Psoas muscle (tissue), 8 donors: ENCODE measurements around the gene NFKB1. TPM values are rescaled to one million over a fixed set of nuclear protein-coding genes. Genes with fewer than 3 reads are reported as not detected.

Source experiments
- ATAC-seq, 4 donors: fragments of 200-7000 bp; cut with Tn5 transposase; one replicate each; pipeline ENCODE4 v1.9.1; 2020; ENCODE audit warnings: moderate library complexity in 3 of 4, mild to moderate bottlenecking in 2 of 4
- DNase-seq, 2 donors: peaks; one replicate each; pipeline ENCODE4 v3.0.0-alpha.2; 2020
- H3K27ac ChIP-seq: fragments of 200-600 bp; one replicate; pipeline ENCODE4 v1.8.0; 2022
- H3K27me3 ChIP-seq, 3 donors: fragments of 200-600 bp in 1 of 3; one replicate each; pipeline versions ENCODE4 v1.6.1 to v1.8.0; 2013 to 2022; ENCODE audit warnings: low read length in 2 of 3, mild to moderate bottlenecking in 2 of 3, moderate library complexity in 1 of 3; ENCODE audit not compliant: insufficient read depth in 3 of 3
- H3K36me3 ChIP-seq, 2 donors: fragments of 200-600 bp in 1 of 2; one replicate each; pipeline versions ENCODE4 v1.6.1 to v1.8.0; 2013 to 2022; ENCODE audit warnings: low read depth in 1 of 2, mild to moderate bottlenecking in 1 of 2, moderate library complexity in 1 of 2; ENCODE audit not compliant: insufficient read depth in 1 of 2
- H3K4me1 ChIP-seq: fragments of 200-600 bp; one replicate; pipeline ENCODE4 v1.8.0; 2022
- H3K4me3 ChIP-seq: fragments of 200-600 bp; one replicate; pipeline ENCODE4 v1.8.0; 2022; ENCODE audit warnings: mild to moderate bottlenecking
- H3K9me3 ChIP-seq: fragments of 200-600 bp; one replicate; pipeline ENCODE4 v1.8.0; 2022
- CTCF ChIP-seq: fragments of 200-600 bp; IDR thresholded peaks from one replicate; pipeline ENCODE4 v1.8.0; 2022; ENCODE audit warnings: antibody characterized with exemption
- WGBS, 3 donors: extraction: QIAGEN DNeasy Blood & Tissue Kit; methylation state at CpG; one replicate each; pipeline versions ENCODE4 v1.1.6 to v1.1.7; 2013; 5-methylcytosine and 5-hydroxymethylcytosine counted together
- intact Hi-C, 2 donors: fragments of 100-400 bp; cut with DNase I; formaldehyde crosslinking; loops; one replicate each; pipeline versions ENCODE4 v1.11.0 to v1.14.2; 2022
- polyA plus RNA-seq, 3 donors: library from polyadenylated mRNA; stranded (reverse); fragments of 200-250 nt; gene quantifications; one replicate each; pipeline ENCODE4 v1.2.3, GENCODE V29; 2013
- total RNA-seq, 4 donors: library from RNA; stranded (reverse); fragmentation: NEBNext Ultra II Directional in 2 of 4; extraction: Animal tissue kit (Norgen Biotek cat#: 25700) in 2 of 4; gene quantifications; one replicate each; pipeline versions ENCODE4 v1.2.1 to v1.2.4, GENCODE V29; 2021 to 2023
- donor health status: healthy with polysubstance abuse.
- donor health status: DM: no; HTN: no; CAD: no; lungs with moderate emphysema.
- donor health status: Bipolar disorder and iron deficiency.
- donor health status: healthy.
- donor health status: DM: yes; HTN: yes; CAD: no.
- donor health status: DM: no; HTN: no; CAD: no.
- donor health status: DM: no; HTN: no; CAD: no.
- donor health status: DM: yes; HTN: yes; CAD: no.

Gene NFKB1
- total and polyA plus RNA-seq, 7 donors, result 11.7 to 47.5 (median 20.1) TPM

GRCh38 chr4:102554482-102554881, 53.3 kb downstream of the NFKB1 start:
- WGBS, 3 donors, result 33 to 51% (median 36%) methylated on average over 5 of the region's 5 CpGs
- intact Hi-C loops, result loop anchor here in 1 of 2 donors (1.0 to 10.0 kb wide), 3 partner anchors 37 to 1210 kb away; partner anchors contain the start of genes NFKB1 and PPP3CA
- H3K27ac ChIP-seq, result peak overlapping the region; percentile 72
- H3K9me3 ChIP-seq, result no peaks in the 10 kb centered on the region
- no peak for TF ChIP-seq CTCF
- DNase-seq (peak; percentile 78 to 87), ATAC-seq (peak; percentile 99 to 100 (median 100))
- peaks cover 38% of the 10 kb centered on the region for H3K4me1 ChIP-seq
- no peaks in the 10 kb centered on the region for H3K36me3 ChIP-seq
- no peaks in the 10 kb centered on the region for H3K27me3 ChIP-seq
- H3K4me3 ChIP-seq, result peak overlapping the region; percentile 10

DNA sequence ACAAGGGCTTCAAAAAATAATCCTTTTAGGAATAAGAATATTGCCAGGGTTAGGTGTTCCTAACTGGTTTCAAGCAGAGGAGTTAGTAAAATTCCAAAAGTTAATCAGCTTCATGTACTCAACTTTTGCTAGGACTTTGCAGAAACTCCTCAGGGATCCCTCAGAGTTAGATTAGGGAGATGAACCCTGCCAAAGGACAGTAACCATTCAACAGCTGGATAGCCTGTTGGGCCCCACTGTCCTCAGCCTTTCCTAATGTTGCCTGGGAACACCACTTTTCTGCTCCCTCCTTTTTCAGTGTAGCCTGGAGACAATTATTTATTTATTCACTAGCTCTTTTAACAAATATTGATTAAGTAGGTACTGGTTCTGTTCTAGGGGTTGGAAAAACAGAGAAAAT, 53.8 kb downstream of the NFKB1 start:
- ATAC-seq, result no peak
- no peak overlapping the region for H3K4me3 ChIP-seq
- H3K36me3 ChIP-seq, result no peaks in the 10 kb centered on the region
- intact Hi-C loops, result loop anchor here in 1 of 2 donors (1.0 to 10.0 kb wide), 3 partner anchors 38 to 1210 kb away; partner anchors contain the start of genes NFKB1 and PPP3CA
- no peak for DNase-seq
- no peaks in the 10 kb centered on the region for H3K9me3 ChIP-seq
- H3K4me1 ChIP-seq, result peaks cover 38% of the 10 kb centered on the region
- no peaks in the 10 kb centered on the region for H3K27me3 ChIP-seq
- no peak for TF ChIP-seq CTCF
- H3K27ac ChIP-seq, result peak overlapping the region; percentile 72

- no peak overlapping the region for H3K4me3 ChIP-seq
- 68 to 78% (median 70%) methylated on average over 2 of the region's 2 CpGs for WGBS, 3 donors
- no peak for ATAC-seq
- no peak for TF ChIP-seq CTCF
- no peaks in the 10 kb centered on the region for H3K27me3 ChIP-seq
- H3K27ac ChIP-seq, result no peak overlapping the region
- DNase-seq, result no peak
- peaks cover 30% of the 10 kb centered on the region for H3K4me1 ChIP-seq
- H3K9me3 ChIP-seq, result no peaks in the 10 kb centered on the region
- intact Hi-C loops, result loop anchor here in 1 of 2 donors (10.0 kb wide), 1 partner anchor 1213 kb away; the partner anchor contains the start of gene PPP3CA
- no peaks in the 10 kb centered on the region for H3K36me3 ChIP-seq
Observed at GRCh38 chr4:102557636-102558035, 56.5 kb downstream of the NFKB1 start.

- no peak for DNase-seq
- intact Hi-C loops, result no loop called here
- H3K4me1 ChIP-seq, result peaks cover 11% of the 10 kb centered on the region
Observed at GRCh38 chr4:102560115-102560514, 59.0 kb downstream of the NFKB1 start.

More at GRCh38 chr4:102560115-102560514, 59.0 kb downstream of the NFKB1 start:
- ATAC-seq, result no peak
- Histone ChIP-seq H3K27ac (no peak overlapping the region), H3K27me3 (no peaks in the 10 kb centered on the region), H3K4me3 (no peak overlapping the region), H3K36me3 (no peaks in the 10 kb centered on the region), H3K9me3 (no peaks in the 10 kb centered on the region)
- 64 to 81% (median 73%) methylated on average over 5 of the region's 5 CpGs for whole genome bisulfite sequencing, 3 donors
- no peak for TF ChIP-seq CTCF
